Esophagus muscularis mucosa (tissue), 4 donors: ENCODE data around the gene PPM1F.

ENCODE experiments used
- EP300 ChIP-seq: sonication (generic); formaldehyde crosslinking; IDR thresholded peaks from one replicate; pipeline ENCODE4 v1.6.1; 2017; ENCODE audit warnings: antibody characterized with exemption
- POLR2A ChIP-seq: fragments of 450-650 bp; IDR thresholded peaks from one replicate; pipeline ENCODE4 v1.6.1; 2017; ENCODE audit warnings: antibody characterized with exemption, moderate library complexity, mild to moderate bottlenecking, low read depth
- POLR2AphosphoS5 ChIP-seq, 2 donors: sonication (generic); formaldehyde crosslinking; IDR thresholded peaks; one replicate each; pipeline ENCODE4 v1.6.1; 2017; ENCODE audit warnings: antibody characterized with exemption in 2 of 2
- TF ChIP-seq, protein P1 (sequence below), 3 experiments: fragments of 200-600 bp in 2 of 3; fragments of 450-650 bp in 1 of 3; sonication (generic) in 2 of 3; IDR thresholded peaks; one replicate each; pipeline ENCODE4 v1.5.1; 2017 to 2019; ENCODE audit warnings: antibody characterized with exemption in 3 of 3, mild to moderate bottlenecking in 2 of 3, moderate library complexity in 1 of 3

DNA sequence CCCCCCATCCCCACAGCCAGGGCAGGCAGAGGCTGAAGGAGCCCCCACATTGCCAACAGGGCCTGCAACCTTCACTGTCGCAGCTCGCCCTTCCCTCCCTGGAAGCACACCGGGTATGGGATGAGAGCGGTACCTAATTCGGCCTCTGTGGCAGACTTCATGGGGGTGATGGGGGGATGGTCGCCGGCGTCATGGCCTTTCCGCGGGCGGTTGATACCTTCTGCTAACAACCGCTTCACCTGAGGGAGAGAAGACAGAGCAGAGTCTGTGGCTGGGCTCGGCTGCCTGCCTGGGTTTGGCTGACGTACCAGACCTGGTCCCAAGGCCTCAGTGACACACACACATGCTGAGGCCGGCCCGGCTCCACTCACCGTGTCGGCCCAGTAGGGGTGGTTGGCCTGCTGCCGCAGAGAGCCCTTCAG is 11.2 kb upstream of the PPM1F start:
- TF ChIP-seq, protein P1, sequence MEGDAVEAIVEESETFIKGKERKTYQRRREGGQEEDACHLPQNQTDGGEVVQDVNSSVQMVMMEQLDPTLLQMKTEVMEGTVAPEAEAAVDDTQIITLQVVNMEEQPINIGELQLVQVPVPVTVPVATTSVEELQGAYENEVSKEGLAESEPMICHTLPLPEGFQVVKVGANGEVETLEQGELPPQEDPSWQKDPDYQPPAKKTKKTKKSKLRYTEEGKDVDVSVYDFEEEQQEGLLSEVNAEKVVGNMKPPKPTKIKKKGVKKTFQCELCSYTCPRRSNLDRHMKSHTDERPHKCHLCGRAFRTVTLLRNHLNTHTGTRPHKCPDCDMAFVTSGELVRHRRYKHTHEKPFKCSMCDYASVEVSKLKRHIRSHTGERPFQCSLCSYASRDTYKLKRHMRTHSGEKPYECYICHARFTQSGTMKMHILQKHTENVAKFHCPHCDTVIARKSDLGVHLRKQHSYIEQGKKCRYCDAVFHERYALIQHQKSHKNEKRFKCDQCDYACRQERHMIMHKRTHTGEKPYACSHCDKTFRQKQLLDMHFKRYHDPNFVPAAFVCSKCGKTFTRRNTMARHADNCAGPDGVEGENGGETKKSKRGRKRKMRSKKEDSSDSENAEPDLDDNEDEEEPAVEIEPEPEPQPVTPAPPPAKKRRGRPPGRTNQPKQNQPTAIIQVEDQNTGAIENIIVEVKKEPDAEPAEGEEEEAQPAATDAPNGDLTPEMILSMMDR (IDR thresholded peaks at IDR 0.05): no peak
- no peak for TF ChIP-seq POLR2A
- TF ChIP-seq POLR2AphosphoS5 (IDR thresholded peaks at IDR 0.05): no peak
- TF ChIP-seq EP300: no peak
